Colonic mucosa (tissue), 4 donors: Measurements from ENCODE around the gene GM2A. TPM values are rescaled to one million over a fixed set of nuclear protein-coding genes. Genes with fewer than 3 reads are reported as not detected.

ENCODE experiments used
- DNase-seq: peaks from one replicate; pipeline ENCODE4 v3.0.0-alpha.2; 2020
- H3K27ac ChIP-seq: fragments of 200-600 bp; one replicate; pipeline ENCODE4 v1.8.0; 2021
- H3K27me3 ChIP-seq: fragments of 200-600 bp; one replicate; pipeline ENCODE4 v1.8.0; 2021
- H3K36me3 ChIP-seq: fragments of 200-600 bp; one replicate; pipeline ENCODE4 v1.8.0; 2021
- H3K4me1 ChIP-seq: fragments of 200-600 bp; one replicate; pipeline ENCODE4 v1.8.0; 2021; ENCODE audit warnings: mild to moderate bottlenecking
- H3K4me3 ChIP-seq: fragments of 200-600 bp; one replicate; pipeline ENCODE4 v1.8.0; 2021
- H3K9ac ChIP-seq, 2 donors: one replicate each; pipeline ENCODE4 v1.7.0; 2013; ENCODE audit warnings: control low read depth in 2 of 2, low read depth in 2 of 2, low read length in 2 of 2
- H3K9me3 ChIP-seq: fragments of 200-600 bp; one replicate; pipeline ENCODE4 v1.8.0; 2021
- intact Hi-C: fragments of 100-400 bp; cut with DNase I; formaldehyde crosslinking; loops from one replicate; pipeline ENCODE4 v1.14.1; 2022
- total RNA-seq, 2 donors: library from RNA; stranded (reverse); fragmentation: NEBNext Ultra II Directional in 1 of 2; extraction: Animal tissue kit (Norgen Biotek cat#: 25700) in 1 of 2; gene quantifications; one replicate each; pipeline ENCODE4 v1.2.1, GENCODE V29; 2021
- TF ChIP-seq, protein P1 (sequence below): fragments of 200-600 bp; IDR thresholded peaks from one replicate; pipeline ENCODE4 v1.8.0; 2022; ENCODE audit warnings: antibody characterized with exemption, mild to moderate bottlenecking
- donor health status: healthy.
- donor health status: DM: no; HTN: no; CAD: no.
- donor health status: DM: no; HTN: no; CAD: no.

GM2A gene
- total RNA-seq, 2 donors from 2014 or later, result 22.0 to 27.2 TPM

DNA sequence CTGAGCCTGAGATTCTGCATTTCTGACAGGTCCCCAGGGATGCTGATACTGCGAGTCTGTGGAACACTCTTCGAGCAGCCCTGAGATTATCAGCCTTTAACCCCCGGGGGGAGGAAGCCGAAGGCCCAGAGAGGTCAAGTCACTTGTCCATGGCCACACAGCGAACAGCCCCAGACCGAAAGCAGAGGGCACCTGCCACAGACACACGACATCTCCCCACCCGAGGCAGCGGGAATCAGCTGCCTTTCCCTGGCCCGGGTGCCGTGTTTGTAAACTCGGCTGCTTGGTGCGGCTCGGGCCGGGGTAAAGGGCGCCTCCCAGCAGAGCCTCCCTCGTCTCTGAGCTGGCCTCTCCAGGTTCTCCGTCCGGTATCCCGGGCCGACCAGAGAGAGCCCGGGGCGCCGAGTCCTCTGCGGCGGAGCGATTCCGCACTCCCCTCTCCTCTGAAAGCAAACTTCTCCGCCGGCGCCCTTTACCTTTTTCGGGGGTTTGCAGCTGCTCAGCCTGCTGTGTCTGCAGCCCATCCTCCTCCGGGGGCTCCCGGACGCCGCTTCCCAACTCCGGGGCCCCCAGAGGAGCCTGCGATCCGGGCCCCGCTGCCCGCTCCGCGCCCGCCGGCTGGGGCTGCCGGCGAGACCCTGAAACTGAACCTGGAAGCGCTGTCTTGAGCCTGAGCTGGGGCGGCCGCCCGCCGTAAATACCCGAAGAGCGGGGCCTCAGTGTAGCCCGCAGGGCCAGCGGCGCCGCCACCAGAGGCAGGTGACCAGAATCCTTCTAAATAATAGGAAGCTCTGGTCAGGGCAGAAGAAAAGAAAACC lies 29.3 kb upstream of the GM2A start, which contains the start of gene CCDC69:
Gene CCDC69 (minus strand): TSS at position 646 of the 818 bp plus-strand sequence. CDS start 122 bp downstream, at position 524.
- intact Hi-C loops, result no loop called here
- H3K36me3 ChIP-seq, result no peaks in the 10 kb centered on the region
- H3K9ac ChIP-seq, result peak within 1 kb of the TSS; percentile 74 to 90
- peak within 1 kb of the TSS; percentile 65 for H3K4me3 ChIP-seq
- H3K9me3 ChIP-seq, result no peaks in the 10 kb centered on the region
- no peaks in the 10 kb centered on the region for H3K4me1 ChIP-seq
- peak within 1 kb of the TSS; percentile 83 for H3K27ac ChIP-seq
- TF ChIP-seq, protein P1, sequence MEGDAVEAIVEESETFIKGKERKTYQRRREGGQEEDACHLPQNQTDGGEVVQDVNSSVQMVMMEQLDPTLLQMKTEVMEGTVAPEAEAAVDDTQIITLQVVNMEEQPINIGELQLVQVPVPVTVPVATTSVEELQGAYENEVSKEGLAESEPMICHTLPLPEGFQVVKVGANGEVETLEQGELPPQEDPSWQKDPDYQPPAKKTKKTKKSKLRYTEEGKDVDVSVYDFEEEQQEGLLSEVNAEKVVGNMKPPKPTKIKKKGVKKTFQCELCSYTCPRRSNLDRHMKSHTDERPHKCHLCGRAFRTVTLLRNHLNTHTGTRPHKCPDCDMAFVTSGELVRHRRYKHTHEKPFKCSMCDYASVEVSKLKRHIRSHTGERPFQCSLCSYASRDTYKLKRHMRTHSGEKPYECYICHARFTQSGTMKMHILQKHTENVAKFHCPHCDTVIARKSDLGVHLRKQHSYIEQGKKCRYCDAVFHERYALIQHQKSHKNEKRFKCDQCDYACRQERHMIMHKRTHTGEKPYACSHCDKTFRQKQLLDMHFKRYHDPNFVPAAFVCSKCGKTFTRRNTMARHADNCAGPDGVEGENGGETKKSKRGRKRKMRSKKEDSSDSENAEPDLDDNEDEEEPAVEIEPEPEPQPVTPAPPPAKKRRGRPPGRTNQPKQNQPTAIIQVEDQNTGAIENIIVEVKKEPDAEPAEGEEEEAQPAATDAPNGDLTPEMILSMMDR, result no peak
- DNase-seq, result peak; percentile 75
- no peaks in the 10 kb centered on the region for H3K27me3 ChIP-seq

- Histone ChIP-seq H3K27ac (peak overlapping the region; percentile 83), H3K36me3 (no peaks in the 10 kb centered on the region), H3K27me3 (no peaks in the 10 kb centered on the region), H3K9me3 (no peaks in the 10 kb centered on the region), H3K9ac (no peak overlapping the region), H3K4me3 (peak overlapping the region; percentile 65), H3K4me1 (no peaks in the 10 kb centered on the region)
- DNase-seq, result no peak
- TF ChIP-seq, protein P1, result no peak
- intact Hi-C loops, result no loop called here
These were observed 28.6 kb upstream of the GM2A start for GRCh38 chr5:151224372-151224771.

DNA sequence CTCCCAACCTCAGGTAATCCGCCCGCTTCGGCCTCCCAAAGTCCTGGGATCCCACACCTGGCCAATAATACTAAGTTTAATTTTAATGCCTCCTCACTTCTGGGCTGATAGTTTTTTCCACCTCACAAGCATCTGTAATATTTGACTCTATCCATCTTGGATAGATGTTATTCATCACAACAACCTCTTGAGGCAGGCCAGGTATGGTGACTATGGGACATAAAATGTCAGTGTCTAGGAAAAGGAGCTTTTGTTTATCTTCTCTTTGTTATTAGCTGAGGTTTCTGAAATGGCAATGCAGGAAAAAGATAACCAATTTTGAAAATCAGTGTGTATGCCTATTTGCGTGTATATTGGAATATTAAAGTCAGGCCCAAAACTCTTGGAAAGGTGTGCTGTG lies 27.9 kb upstream of the GM2A start:
- Histone ChIP-seq H3K27me3 (no peaks in the 10 kb centered on the region), H3K27ac (no peak overlapping the region), H3K9me3 (no peaks in the 10 kb centered on the region), H3K9ac (no peak overlapping the region), H3K36me3 (no peaks in the 10 kb centered on the region), H3K4me3 (no peak overlapping the region), H3K4me1 (no peaks in the 10 kb centered on the region)
- DNase-seq, result no peak
- intact Hi-C loops, result no loop called here
- TF ChIP-seq, protein P1, result no peak

DNA sequence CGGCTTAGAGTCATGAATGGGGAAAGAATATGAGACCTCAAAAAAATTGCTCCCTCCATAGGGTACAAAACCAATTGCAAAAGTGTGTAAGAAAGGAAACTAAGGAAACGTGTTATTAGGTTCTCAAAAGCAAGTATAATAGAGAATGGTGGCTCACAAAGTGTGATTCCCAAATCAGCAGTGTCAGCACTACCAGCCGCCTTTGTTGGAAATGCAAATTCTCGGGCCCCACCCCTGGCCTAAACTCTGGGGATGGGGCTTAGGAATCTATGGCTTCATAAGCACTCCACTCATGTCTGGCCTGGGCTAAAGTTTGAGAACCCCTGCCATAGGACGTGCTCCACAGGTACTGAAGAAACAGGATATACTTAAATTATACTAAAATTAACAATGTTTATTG lies 27.5 kb upstream of the GM2A start:
- Histone ChIP-seq H3K4me1 (no peaks in the 10 kb centered on the region), H3K4me3 (no peak overlapping the region), H3K9ac (no peak overlapping the region), H3K9me3 (no peaks in the 10 kb centered on the region), H3K27me3 (no peaks in the 10 kb centered on the region), H3K36me3 (no peaks in the 10 kb centered on the region), H3K27ac (no peak overlapping the region)
- intact Hi-C loops, result no loop called here
- TF ChIP-seq, protein P1, result no peak
- DNase-seq, result no peak

GRCh38 chr5:151227918-151228447 lies 25.0 kb upstream of the GM2A start:
- H3K9me3 ChIP-seq, result no peaks in the 10 kb centered on the region
- no peak overlapping the region for H3K9ac ChIP-seq
- intact Hi-C loops, result no loop called here
- H3K36me3 ChIP-seq, result no peaks in the 10 kb centered on the region
- no peaks in the 10 kb centered on the region for H3K27me3 ChIP-seq
- no peak for DNase-seq
- no peak overlapping the region for H3K27ac ChIP-seq
- TF ChIP-seq, protein P1, result no peak
- H3K4me3 ChIP-seq, result no peak overlapping the region
- no peaks in the 10 kb centered on the region for H3K4me1 ChIP-seq
